Progenitor cell of endocrine pancreas (in vitro differentiated cells): ENCODE measurements around the gene STAG3. TPM values are rescaled to one million over a fixed set of nuclear protein-coding genes. Genes with fewer than 3 reads are reported as not detected.

ENCODE experiments used
- DNase-seq: peaks from one replicate; pipeline ENCODE4 v3.0.0; 2021; ENCODE audit warnings: low spot score; ENCODE audit not compliant: unreplicated experiment
- H3K27ac Mint-ChIP-seq: 2 replicates; pipeline ENCODE4 v1.8.0; 2021; ENCODE audit warnings: mild to moderate bottlenecking, moderate library complexity, mixed read lengths
- H3K27me3 Mint-ChIP-seq: 2 replicates; pipeline ENCODE4 v1.8.0; 2021; ENCODE audit warnings: mixed read lengths
- H3K36me3 Mint-ChIP-seq: 2 replicates; pipeline ENCODE4 v1.8.0; 2022; ENCODE audit warnings: mixed read lengths; ENCODE audit not compliant: insufficient read depth
- H3K4me1 Mint-ChIP-seq: 2 replicates; pipeline ENCODE4 v1.8.0; 2021; ENCODE audit warnings: low read depth, mixed read lengths
- H3K4me3 Mint-ChIP-seq: 2 replicates; pipeline ENCODE4 v1.8.0; 2021; ENCODE audit warnings: low read depth, mild to moderate bottlenecking, moderate library complexity, mixed read lengths
- H3K9me3 Mint-ChIP-seq: 2 replicates; pipeline ENCODE4 v1.8.0; 2021; ENCODE audit warnings: low read depth, mixed read lengths
- CTCF ChIP-seq: fragments of 200-600 bp; sonication (generic); IDR thresholded peaks from one replicate; pipeline ENCODE4 v1.5.0; 2021; ENCODE audit warnings: antibody characterized with exemption, mild to moderate bottlenecking; ENCODE audit not compliant: unreplicated experiment
- total RNA-seq: library from RNA; stranded (reverse); gene quantifications from 2 replicates; pipeline ENCODE4 v1.2.1, GENCODE V29; 2021

Gene STAG3
- total RNA-seq, 1 donor from 2014 or later: 2.5 TPM

- no peak overlapping the region for H3K27ac Mint-ChIP-seq
- peak overlapping the region; percentile 62 for H3K4me3 Mint-ChIP-seq
- no peak for TF ChIP-seq CTCF
- peaks cover 8% of the 10 kb centered on the region for H3K36me3 Mint-ChIP-seq
- H3K4me1 Mint-ChIP-seq: peaks cover 29% of the 10 kb centered on the region
- no peaks in the 10 kb centered on the region for H3K9me3 Mint-ChIP-seq
- no peak for DNase-seq
- H3K27me3 Mint-ChIP-seq: peaks cover 40% of the 10 kb centered on the region
These were observed 8.4 kb upstream of the STAG3 start for GRCh38 chr7:100169147-100169850.

GRCh38 chr7:100170101-100170897, 7.4 kb upstream of the STAG3 start:
- Mint-ChIP-seq H3K36me3 (peaks cover 11% of the 10 kb centered on the region), H3K9me3 (no peaks in the 10 kb centered on the region), H3K4me3 (peak overlapping the region; percentile 58), H3K27ac (no peak overlapping the region), H3K4me1 (peaks cover 30% of the 10 kb centered on the region), H3K27me3 (peaks cover 40% of the 10 kb centered on the region)
- no peak for DNase-seq
- no peak for TF ChIP-seq CTCF

GRCh38 chr7:100171087-100171681, 6.5 kb upstream of the STAG3 start:
- Mint-ChIP-seq H3K36me3 (peaks cover 14% of the 10 kb centered on the region), H3K27ac (peak overlapping the region; percentile 59), H3K4me3 (peak overlapping the region; percentile 58), H3K4me1 (peaks cover 36% of the 10 kb centered on the region), H3K9me3 (no peaks in the 10 kb centered on the region), H3K27me3 (peaks cover 36% of the 10 kb centered on the region)
- no peak for TF ChIP-seq CTCF
- DNase-seq: peak; percentile 30

GRCh38 chr7:100171840-100172239, 5.9 kb upstream of the STAG3 start:
- DNase-seq: no peak
- Mint-ChIP-seq H3K4me3 (peak overlapping the region; percentile 27), H3K36me3 (peaks cover 14% of the 10 kb centered on the region), H3K27me3 (peaks cover 29% of the 10 kb centered on the region), H3K27ac (no peak overlapping the region), H3K4me1 (peaks cover 36% of the 10 kb centered on the region), H3K9me3 (no peaks in the 10 kb centered on the region)
- no peak for TF ChIP-seq CTCF

- Mint-ChIP-seq H3K4me3 (no peak overlapping the region), H3K27ac (no peak overlapping the region), H3K27me3 (peaks cover 9% of the 10 kb centered on the region), H3K9me3 (no peaks in the 10 kb centered on the region), H3K4me1 (peaks cover 16% of the 10 kb centered on the region), H3K36me3 (peaks cover 14% of the 10 kb centered on the region)
- no peak for DNase-seq
- TF ChIP-seq CTCF: no peak
These were observed 3.8 kb upstream of the STAG3 start for GRCh38 chr7:100173806-100174495.
